Mesothelial cell of epicardium (in vitro differentiated cells): ENCODE data around the gene IGLL1. TPM values are rescaled to one million over a fixed set of nuclear protein-coding genes. Genes with fewer than 3 reads are reported as not detected.

Source experiments
- DNase-seq, 2 experiments: peaks; one replicate each; pipeline ENCODE4 v3.0.0; 2021; ENCODE audit warnings: low spot score in 2 of 2; ENCODE audit not compliant: unreplicated experiment in 2 of 2
- H3K27ac Mint-ChIP-seq: 2 replicates; pipeline ENCODE4 v1.8.0; 2021; ENCODE audit warnings: mixed read lengths
- H3K27me3 Mint-ChIP-seq: 2 replicates; pipeline ENCODE4 v1.8.0; 2021; ENCODE audit warnings: low read depth, mixed read lengths
- H3K36me3 Mint-ChIP-seq: 2 replicates; pipeline ENCODE4 v1.8.0; 2021; ENCODE audit warnings: mixed read lengths
- H3K4me1 Mint-ChIP-seq: 2 replicates; pipeline ENCODE4 v1.8.0; 2021; ENCODE audit warnings: mixed read lengths
- H3K4me3 Mint-ChIP-seq: 2 replicates; pipeline ENCODE4 v1.8.0; 2021; ENCODE audit warnings: mild to moderate bottlenecking, moderate library complexity, mixed read lengths
- H3K9me3 Mint-ChIP-seq: 2 replicates; pipeline ENCODE4 v1.8.0; 2021; ENCODE audit warnings: mixed read lengths
- CTCF ChIP-seq: fragments of 200-600 bp; sonication (generic); IDR thresholded peaks from one replicate; pipeline ENCODE4 v1.5.0; 2021; ENCODE audit warnings: antibody characterized with exemption; ENCODE audit not compliant: unreplicated experiment
- total RNA-seq: library from RNA; stranded (reverse); gene quantifications from 3 replicates; pipeline ENCODE4 v1.2.1, GENCODE V29; 2021

IGLL1 gene
- total RNA-seq, 1 donor from 2014 or later: not detected

GRCh38 chr22:23571486-23571885 is 8.6 kb downstream of the IGLL1 start:
- Mint-ChIP-seq H3K4me3 (no peak overlapping the region), H3K9me3 (peaks cover 3% of the 10 kb centered on the region), H3K27ac (no peak overlapping the region), H3K36me3 (peaks cover 1% of the 10 kb centered on the region), H3K4me1 (peaks cover 13% of the 10 kb centered on the region), H3K27me3 (no peaks in the 10 kb centered on the region)
- TF ChIP-seq CTCF: no peak
- no peak for DNase-seq

GRCh38 chr22:23570681-23571080 is 9.4 kb downstream of the IGLL1 start:
- peaks cover 3% of the 10 kb centered on the region for H3K9me3 Mint-ChIP-seq
- H3K27ac Mint-ChIP-seq: no peak overlapping the region
- no peaks in the 10 kb centered on the region for H3K27me3 Mint-ChIP-seq
- no peak for DNase-seq
- peaks cover 1% of the 10 kb centered on the region for H3K36me3 Mint-ChIP-seq
- H3K4me3 Mint-ChIP-seq: no peak overlapping the region
- no peak for TF ChIP-seq CTCF
- peaks cover 16% of the 10 kb centered on the region for H3K4me1 Mint-ChIP-seq

- no peak for TF ChIP-seq CTCF
- Mint-ChIP-seq H3K9me3 (peaks cover 3% of the 10 kb centered on the region), H3K36me3 (peaks cover 1% of the 10 kb centered on the region), H3K4me1 (peaks cover 22% of the 10 kb centered on the region), H3K4me3 (no peak overlapping the region), H3K27me3 (no peaks in the 10 kb centered on the region), H3K27ac (no peak overlapping the region)
- no peak for DNase-seq
Observed at GRCh38 chr22:23569716-23570115, 10.4 kb downstream of the IGLL1 start.

- H3K36me3 Mint-ChIP-seq: peaks cover 1% of the 10 kb centered on the region
- H3K27me3 Mint-ChIP-seq: no peaks in the 10 kb centered on the region
- peaks cover 3% of the 10 kb centered on the region for H3K9me3 Mint-ChIP-seq
- DNase-seq: no peak
- H3K4me3 Mint-ChIP-seq: no peak overlapping the region
- H3K27ac Mint-ChIP-seq: no peak overlapping the region
- H3K4me1 Mint-ChIP-seq: peaks cover 25% of the 10 kb centered on the region
- no peak for TF ChIP-seq CTCF
Observed at GRCh38 chr22:23569291-23569690, 10.8 kb downstream of the IGLL1 start.

- Mint-ChIP-seq H3K36me3 (peaks cover under 1% of the 10 kb centered on the region), H3K4me3 (peak overlapping the region; percentile 73), H3K27me3 (no peaks in the 10 kb centered on the region), H3K4me1 (peaks cover 31% of the 10 kb centered on the region), H3K9me3 (peaks cover 2% of the 10 kb centered on the region), H3K27ac (peak overlapping the region; percentile 79)
- no peak for DNase-seq
- TF ChIP-seq CTCF: no peak
Observed at GRCh38 chr22:23566705-23567475, 13.2 kb downstream of the IGLL1 start.
